GM18519 (cell line): ENCODE data around the gene TNKS1BP1.

Experiments used
- ATAC-seq: cut with Tn5 transposase; IDR thresholded peaks from one replicate; pipeline ENCODE4 v1.9.1; 2021; ENCODE audit warnings: mild to moderate bottlenecking, moderate library complexity; ENCODE audit not compliant: unreplicated experiment, low FRiP score

TNKS1BP1 gene

GRCh38 chr11:57263351-57263750 lies 61.4 kb downstream of the TNKS1BP1 start:
- no peak for ATAC-seq

- ATAC-seq, result no peak
Measured at GRCh38 chr11:57262157-57262556, 62.6 kb downstream of the TNKS1BP1 start.

GRCh38 chr11:57260937-57261783 lies 63.6 kb downstream of the TNKS1BP1 start:
- ATAC-seq, result peak; percentile 53

- ATAC-seq, result no peak
Measured at GRCh38 chr11:57256119-57256518, 68.6 kb downstream of the TNKS1BP1 start.

GRCh38 chr11:57255618-57256017 lies 69.1 kb downstream of the TNKS1BP1 start:
- ATAC-seq, result no peak

GRCh38 chr11:57254631-57255030 lies 70.1 kb downstream of the TNKS1BP1 start:
- ATAC-seq, result no peak

- ATAC-seq, result no peak
Measured at GRCh38 chr11:57251491-57252104, 73.2 kb downstream of the TNKS1BP1 start.

- ATAC-seq, result no peak
Measured at GRCh38 chr11:57251037-57251436, 73.7 kb downstream of the TNKS1BP1 start.
